Measurements from ENCODE around the gene PLS3. TPM values are rescaled to one million over a fixed set of nuclear protein-coding genes. Genes with fewer than 3 reads are reported as not detected.

PLS3 gene
- total RNA-seq, 1 donor: 358 TPM

- Histone ChIP-seq H3K4me3 (ENCODE audit: insufficient read depth, low read length) (no peak overlapping the region), H3K36me3 (ENCODE audit: insufficient read depth, low read length) (peaks cover 6% of the 10 kb centered on the region), H3K27ac (ENCODE audit: low read depth, low read length) (peak overlapping the region; percentile 55), H3K9me3 (ENCODE audit: low read depth, low read length) (no peaks in the 10 kb centered on the region), H2AFZ (ENCODE audit: low read length) (no peak overlapping the region), H4K20me1 (ENCODE audit: insufficient read depth, low read length) (peaks cover 9% of the 10 kb centered on the region), H3K4me1 (ENCODE audit: insufficient read depth, low read length) (peaks cover 9% of the 10 kb centered on the region), H3K4me2 (ENCODE audit: insufficient read depth, low read length) (no peak overlapping the region), H3K27me3 (ENCODE audit: insufficient read depth, low read length) (peaks cover 10% of the 10 kb centered on the region), H3K79me2 (ENCODE audit: insufficient read depth, low read length) (peaks cover 81% of the 10 kb centered on the region)
- TF ChIP-seq CTCF (IDR thresholded peaks at IDR 0.05; ENCODE audit: extremely low read depth, low read depth, low read length): no peak
- no peak for DNase-seq (ENCODE audit: insufficient read length, low spot score, missing footprints)
Measured at GRCh38 chrX:115603534-115604074, 42.6 kb downstream of the PLS3 start.

GRCh38 chrX:115606861-115607260 is 45.9 kb downstream of the PLS3 start:
- Histone ChIP-seq H3K4me3 (ENCODE audit: insufficient read depth, low read length) (no peak overlapping the region), H3K4me2 (ENCODE audit: insufficient read depth, low read length) (no peak overlapping the region), H3K79me2 (ENCODE audit: insufficient read depth, low read length) (peaks cover 79% of the 10 kb centered on the region), H3K36me3 (ENCODE audit: insufficient read depth, low read length) (peaks cover 11% of the 10 kb centered on the region), H3K4me1 (ENCODE audit: insufficient read depth, low read length) (peaks cover 16% of the 10 kb centered on the region), H3K27me3 (ENCODE audit: insufficient read depth, low read length) (peaks cover 17% of the 10 kb centered on the region), H4K20me1 (ENCODE audit: insufficient read depth, low read length) (peaks cover 2% of the 10 kb centered on the region), H2AFZ (ENCODE audit: low read length) (no peak overlapping the region), H3K9me3 (ENCODE audit: low read depth, low read length) (no peaks in the 10 kb centered on the region), H3K27ac (ENCODE audit: low read depth, low read length) (peak overlapping the region; percentile 23)
- DNase-seq (ENCODE audit: insufficient read length, low spot score, missing footprints): no peak
- no peak for TF ChIP-seq CTCF (IDR thresholded peaks at IDR 0.05; ENCODE audit: extremely low read depth, low read depth, low read length)

GRCh38 chrX:115609621-115610020 is 48.6 kb downstream of the PLS3 start:
- no peak for DNase-seq (ENCODE audit: insufficient read length, low spot score, missing footprints)
- H4K20me1 ChIP-seq (ENCODE audit: insufficient read depth, low read length): no peaks in the 10 kb centered on the region
- H3K27me3 ChIP-seq (ENCODE audit: insufficient read depth, low read length): peaks cover 22% of the 10 kb centered on the region
- no peak overlapping the region for H3K4me3 ChIP-seq (ENCODE audit: insufficient read depth, low read length)
- no peak for TF ChIP-seq CTCF (IDR thresholded peaks at IDR 0.05; ENCODE audit: extremely low read depth, low read depth, low read length)
- H3K27ac ChIP-seq (ENCODE audit: low read depth, low read length): peak overlapping the region; percentile 11
- peaks cover 11% of the 10 kb centered on the region for H3K36me3 ChIP-seq (ENCODE audit: insufficient read depth, low read length)
- H3K4me2 ChIP-seq (ENCODE audit: insufficient read depth, low read length): no peak overlapping the region
- peaks cover 20% of the 10 kb centered on the region for H3K4me1 ChIP-seq (ENCODE audit: insufficient read depth, low read length)
- H3K9me3 ChIP-seq (ENCODE audit: low read depth, low read length): no peaks in the 10 kb centered on the region
- peaks cover 58% of the 10 kb centered on the region for H3K79me2 ChIP-seq (ENCODE audit: insufficient read depth, low read length)
- no peak overlapping the region for H2AFZ ChIP-seq (ENCODE audit: low read length)

GRCh38 chrX:115616943-115617563 is 56.1 kb downstream of the PLS3 start:
- Histone ChIP-seq H4K20me1 (ENCODE audit: insufficient read depth, low read length) (no peaks in the 10 kb centered on the region), H3K4me2 (ENCODE audit: insufficient read depth, low read length) (peak overlapping the region; percentile 73), H3K79me2 (ENCODE audit: insufficient read depth, low read length) (peaks cover 51% of the 10 kb centered on the region), H3K36me3 (ENCODE audit: insufficient read depth, low read length) (no peaks in the 10 kb centered on the region), H3K9me3 (ENCODE audit: low read depth, low read length) (no peaks in the 10 kb centered on the region), H2AFZ (ENCODE audit: low read length) (no peak overlapping the region), H3K27me3 (ENCODE audit: insufficient read depth, low read length) (peaks cover 19% of the 10 kb centered on the region), H3K4me1 (ENCODE audit: insufficient read depth, low read length) (peaks cover 35% of the 10 kb centered on the region), H3K27ac (ENCODE audit: low read depth, low read length) (peak overlapping the region; percentile 77), H3K4me3 (ENCODE audit: insufficient read depth, low read length) (no peak overlapping the region)
- TF ChIP-seq CTCF (IDR thresholded peaks at IDR 0.05; ENCODE audit: extremely low read depth, low read depth, low read length): no peak
- no peak for DNase-seq (ENCODE audit: insufficient read length, low spot score, missing footprints)

Measured in osteoblast (primary cell).